Body of pancreas (tissue), 4 donors: ENCODE results near the gene NLRP5. TPM values are rescaled to one million over a fixed set of nuclear protein-coding genes. Genes with fewer than 3 reads are reported as not detected.
"Not testable (repeated sequence)": the region's sequence is repeated elsewhere in the genome, so short reads cannot be mapped to it uniquely, and the experiment has no call there.

Experiments used
- ATAC-seq: fragments of 150-250 bp; one replicate; pipeline ENCODE4 v1.9.1; 2016
- DNase-seq, 4 donors: peaks; one replicate each; pipeline ENCODE4 v3.0.0-alpha.2; 2019
- H3K27ac ChIP-seq, 4 donors: fragments of 200-600 bp; sonication (generic); 1 replicate in 3 of 4; 2 replicates in 1 of 4; pipeline versions ENCODE4 v1.5.1 to v1.6.1; 2016 to 2019; ENCODE audit warnings: mild to moderate bottlenecking in 1 of 4, mixed read lengths in 1 of 4, moderate library complexity in 1 of 4
- H3K27me3 ChIP-seq, 2 donors: fragments of 200-600 bp; sonication (generic); one replicate each; pipeline ENCODE4 v1.6.0; 2016; ENCODE audit warnings: mild to moderate bottlenecking in 1 of 2
- H3K36me3 ChIP-seq, 2 donors: fragments of 200-600 bp; sonication (generic); replicated peaks in 1 of 2; 2 replicates each; pipeline ENCODE4 v1.5.1; 2016; ENCODE audit warnings: low read depth in 2 of 2; ENCODE audit not compliant: insufficient read depth in 1 of 2
- H3K4me1 ChIP-seq: fragments of 200-600 bp; sonication (generic); one replicate; pipeline ENCODE4 v1.6.0; 2016
- H3K4me3 ChIP-seq, 2 donors: fragments of 200-600 bp; sonication (generic); 1 replicate in 1 of 2; 2 replicates in 1 of 2; pipeline ENCODE4 v1.5.1; 2016 to 2019
- H3K9me3 ChIP-seq, 3 donors: fragments of 200-600 bp; sonication (generic); 1 replicate in 2 of 3; 2 replicates in 1 of 3; pipeline ENCODE4 v1.5.1; 2016
- POLR2A ChIP-seq, 3 donors: fragments of 450-650 bp; IDR thresholded peaks; one replicate each; pipeline ENCODE4 v1.6.1; 2016; ENCODE audit warnings: antibody characterized with exemption in 3 of 3, mild to moderate bottlenecking in 2 of 3
- WGBS, 2 donors: methylation state at CpG; one replicate each; pipeline ENCODE4 v1.1.5; 2017; 5-methylcytosine and 5-hydroxymethylcytosine counted together
- intact Hi-C: fragments of 100-400 bp; cut with DNase I; formaldehyde crosslinking; loops from one replicate; pipeline ENCODE4 v1.15.1; 2023
- total RNA-seq, 2 donors: library from RNA; depleted of rRNA; stranded (reverse); fragments of >200 nt; gene quantifications; one replicate each; pipeline ENCODE4 v1.1.0, GENCODE V29; 2016
- TF ChIP-seq, protein P1 (sequence below), 7 experiments: fragments of 450-650 bp in 4 of 7; fragments of 200-600 bp in 3 of 7; sonication (generic) in 3 of 7; IDR thresholded peaks; one replicate each; pipeline ENCODE4 v1.5.1; 2016 to 2019; ENCODE audit warnings: antibody characterized with exemption in 7 of 7

The NLRP5 gene
- total RNA-seq, 2 donors from 2014 or later, result not detected

DNA sequence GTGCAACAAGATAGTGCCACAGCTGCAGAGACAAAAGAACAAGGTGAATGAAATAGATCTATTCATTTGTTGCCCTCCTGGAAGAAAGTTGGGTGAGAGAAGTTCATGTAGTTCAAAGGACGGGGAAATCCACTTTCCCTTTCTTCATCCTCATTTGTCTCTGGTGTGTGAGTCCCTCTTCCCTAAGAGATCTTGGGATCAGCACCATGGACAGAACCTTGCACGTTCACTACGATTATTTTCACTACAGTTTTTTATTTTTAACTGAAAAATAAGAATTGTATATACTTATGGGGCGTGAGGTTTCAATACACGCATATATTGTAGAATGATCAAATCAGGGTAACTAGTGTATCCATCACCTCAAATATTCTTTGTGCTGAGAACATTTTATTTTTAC lies 29.2 kb downstream of the NLRP5 start:
- H3K9me3 ChIP-seq, result no peaks in the 10 kb centered on the region
- H3K36me3 ChIP-seq, result no peaks in the 10 kb centered on the region
- TF ChIP-seq, protein P1, sequence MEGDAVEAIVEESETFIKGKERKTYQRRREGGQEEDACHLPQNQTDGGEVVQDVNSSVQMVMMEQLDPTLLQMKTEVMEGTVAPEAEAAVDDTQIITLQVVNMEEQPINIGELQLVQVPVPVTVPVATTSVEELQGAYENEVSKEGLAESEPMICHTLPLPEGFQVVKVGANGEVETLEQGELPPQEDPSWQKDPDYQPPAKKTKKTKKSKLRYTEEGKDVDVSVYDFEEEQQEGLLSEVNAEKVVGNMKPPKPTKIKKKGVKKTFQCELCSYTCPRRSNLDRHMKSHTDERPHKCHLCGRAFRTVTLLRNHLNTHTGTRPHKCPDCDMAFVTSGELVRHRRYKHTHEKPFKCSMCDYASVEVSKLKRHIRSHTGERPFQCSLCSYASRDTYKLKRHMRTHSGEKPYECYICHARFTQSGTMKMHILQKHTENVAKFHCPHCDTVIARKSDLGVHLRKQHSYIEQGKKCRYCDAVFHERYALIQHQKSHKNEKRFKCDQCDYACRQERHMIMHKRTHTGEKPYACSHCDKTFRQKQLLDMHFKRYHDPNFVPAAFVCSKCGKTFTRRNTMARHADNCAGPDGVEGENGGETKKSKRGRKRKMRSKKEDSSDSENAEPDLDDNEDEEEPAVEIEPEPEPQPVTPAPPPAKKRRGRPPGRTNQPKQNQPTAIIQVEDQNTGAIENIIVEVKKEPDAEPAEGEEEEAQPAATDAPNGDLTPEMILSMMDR (IDR thresholded peaks at IDR 0.05), result no peak
- TF ChIP-seq POLR2A (IDR thresholded peaks at IDR 0.05), result no peak
- 15% methylated on average over 5 of the region's 5 CpGs for WGBS, 2 donors
- H3K27me3 ChIP-seq, result no peaks in the 10 kb centered on the region
- no peaks in the 10 kb centered on the region for H3K4me1 ChIP-seq
- DNase-seq, result no peak
- no peak overlapping the region for H3K4me3 ChIP-seq
- H3K27ac ChIP-seq, result no peak overlapping the region
- ATAC-seq, result no peak
- intact Hi-C loops, result no loop called here

DNA sequence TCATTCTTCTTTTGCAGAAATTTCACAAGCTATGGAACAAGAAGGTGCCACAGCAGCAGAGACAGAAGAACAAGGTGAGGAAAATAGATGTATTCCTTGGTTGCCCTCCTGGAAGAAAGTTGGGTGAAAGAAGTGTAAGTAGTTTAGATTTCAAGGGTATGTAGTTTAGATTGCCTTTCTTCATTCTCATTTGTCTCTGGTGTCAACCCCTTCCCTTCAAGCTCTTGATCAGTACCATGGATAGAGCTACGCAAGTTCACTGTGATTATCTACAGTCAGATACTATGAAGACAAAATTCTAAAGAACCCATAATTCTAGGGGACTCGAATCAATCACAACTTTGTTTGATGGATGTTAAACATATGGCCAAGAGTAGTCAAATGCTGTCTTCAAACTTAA lies 32.8 kb downstream of the NLRP5 start:
- H3K4me1 ChIP-seq, H3K27me3 ChIP-seq, DNase-seq, intact Hi-C loops, ATAC-seq, H3K36me3 ChIP-seq, H3K4me3 ChIP-seq, H3K27ac ChIP-seq, H3K9me3 ChIP-seq: not testable (repeated sequence)
- 50 to 55% methylated on average over 2 of the region's 2 CpGs for WGBS, 2 donors

GRCh38 chr19:56020355-56020975 lies 33.9 kb downstream of the NLRP5 start:
- DNase-seq, H3K4me3 ChIP-seq, ATAC-seq, H3K27me3 ChIP-seq, intact Hi-C loops, H3K36me3 ChIP-seq, H3K4me1 ChIP-seq, H3K27ac ChIP-seq, H3K9me3 ChIP-seq: not testable (repeated sequence)
- WGBS, 2 donors, result 48 to 61% methylated on average over 6 to 7 of the region's 7 CpGs

- H3K36me3 ChIP-seq, result no peaks in the 10 kb centered on the region
- DNase-seq, result no peak
- WGBS, 2 donors, result 71% methylated on average over 6 to 15 of the region's 15 CpGs
- ATAC-seq, result no peak
- intact Hi-C loops, result no loop called here
- no peak overlapping the region for H3K4me3 ChIP-seq
- H3K27ac ChIP-seq, result no peak overlapping the region
- H3K4me1 ChIP-seq, result no peaks in the 10 kb centered on the region
- H3K27me3 ChIP-seq, result no peaks in the 10 kb centered on the region
- TF ChIP-seq, protein P1 (IDR thresholded peaks at IDR 0.05), result no peak
- TF ChIP-seq POLR2A (IDR thresholded peaks at IDR 0.05), result no peak
- no peaks in the 10 kb centered on the region for H3K9me3 ChIP-seq
Observed at GRCh38 chr19:56026769-56027168, 40.2 kb downstream of the NLRP5 start.

DNA sequence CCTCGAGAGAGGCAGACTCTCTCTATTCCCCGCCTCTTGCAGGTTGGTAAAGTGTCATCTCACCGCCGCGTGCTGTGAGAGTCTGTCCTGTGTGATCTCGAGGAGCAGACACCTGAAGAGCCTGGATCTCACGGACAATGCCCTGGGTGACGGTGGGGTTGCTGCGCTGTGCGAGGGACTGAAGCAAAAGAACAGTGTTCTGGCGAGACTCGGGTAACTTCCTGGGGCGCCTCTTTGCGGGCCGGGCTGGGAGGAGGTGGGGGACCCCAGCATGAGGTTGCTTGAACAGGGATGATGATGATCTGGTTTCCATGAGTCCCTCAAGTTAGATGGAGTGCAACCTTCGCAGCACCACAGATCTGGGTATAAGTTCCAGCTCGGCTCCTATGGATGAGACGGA lies 67.0 kb downstream of the NLRP5 start:
- no peak overlapping the region for H3K27ac ChIP-seq
- H3K27me3 ChIP-seq, result no peaks in the 10 kb centered on the region
- no peak for TF ChIP-seq POLR2A (IDR thresholded peaks at IDR 0.05)
- TF ChIP-seq, protein P1 (IDR thresholded peaks at IDR 0.05), result no peak
- no peak for ATAC-seq
- no peak overlapping the region for H3K4me3 ChIP-seq
- intact Hi-C loops, result no loop called here
- no peaks in the 10 kb centered on the region for H3K9me3 ChIP-seq
- H3K36me3 ChIP-seq, result no peaks in the 10 kb centered on the region
- WGBS, 2 donors, result 66 to 72% methylated on average over 10 to 18 of the region's 18 CpGs
- H3K4me1 ChIP-seq, result no peaks in the 10 kb centered on the region
- no peak for DNase-seq
